Body of pancreas (tissue), 4 donors: Measurements from ENCODE around the gene SLC16A12.

ENCODE experiments used
- CTCF ChIP-seq, 7 experiments: fragments of 450-650 bp in 4 of 7; fragments of 200-600 bp in 3 of 7; sonication (generic) in 3 of 7; IDR thresholded peaks; one replicate each; pipeline ENCODE4 v1.5.1; 2016 to 2019; ENCODE audit warnings: antibody characterized with exemption in 7 of 7
- POLR2A ChIP-seq, 3 donors: fragments of 450-650 bp; IDR thresholded peaks; one replicate each; pipeline ENCODE4 v1.6.1; 2016; ENCODE audit warnings: antibody characterized with exemption in 3 of 3, mild to moderate bottlenecking in 2 of 3

GRCh38 chr10:89425000-89425399, 110.4 kb downstream of the SLC16A12 start:
- TF ChIP-seq POLR2A (IDR thresholded peaks at IDR 0.05) (no peak), CTCF (IDR thresholded peaks at IDR 0.05) (no peak)
